Measurements from ENCODE around the gene MBD6. TPM values are rescaled to one million over a fixed set of nuclear protein-coding genes. Genes with fewer than 3 reads are reported as not detected.

The MBD6 gene
- total RNA-seq, 1 experiment from 2014 or later, result 66.8 TPM

DNA sequence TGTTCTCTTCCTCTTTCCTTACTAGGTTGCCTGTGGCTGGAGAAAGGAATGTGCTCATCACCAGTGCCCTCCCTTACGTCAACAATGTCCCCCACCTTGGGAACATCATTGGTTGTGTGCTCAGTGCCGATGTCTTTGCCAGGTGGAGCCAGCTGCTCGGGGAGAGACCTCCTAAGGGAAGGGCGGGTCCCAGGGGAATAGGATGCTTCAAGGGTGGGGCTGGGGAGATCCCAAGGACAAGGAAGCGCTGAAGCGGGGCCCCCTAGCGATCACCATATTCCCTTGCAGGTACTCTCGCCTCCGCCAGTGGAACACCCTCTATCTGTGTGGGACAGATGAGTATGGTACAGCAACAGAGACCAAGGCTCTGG is 24.5 kb upstream of the MBD6 start:
- Histone ChIP-seq H3K27me3 (ENCODE audit: insufficient read depth, low read length) (no peaks in the 10 kb centered on the region), H3K4me1 (ENCODE audit: insufficient read depth, low read length) (no peaks in the 10 kb centered on the region), H4K8ac (replicated peaks; ENCODE audit: insufficient read length, low read depth, low read length) (no peak overlapping the region), H2BK12ac (ENCODE audit: insufficient read length, low read depth, low read length) (no peak overlapping the region), H2BK5ac (ENCODE audit: insufficient read length, low read length) (no peak overlapping the region), H2AFZ (ENCODE audit: low read length) (no peak overlapping the region), H3K23ac (ENCODE audit: insufficient read length, low read depth, low read length) (no peak overlapping the region), H2BK15ac (ENCODE audit: low read depth, low read length) (no peak overlapping the region), H3K79me1 (ENCODE audit: insufficient read depth, low read depth, low read length, poor library complexity, severe bottlenecking) (no peaks in the 10 kb centered on the region), H4K20me1 (ENCODE audit: control insufficient read depth, insufficient read depth, insufficient read length) (no peaks in the 10 kb centered on the region), H4K91ac (ENCODE audit: insufficient read length, low read depth, low read length) (no peak overlapping the region), H4K5ac (ENCODE audit: insufficient read length, low read depth, low read length) (no peak overlapping the region), H2BK120ac (ENCODE audit: low read depth, low read length, poor library complexity, severe bottlenecking) (no peak overlapping the region), H3K9me3 (ENCODE audit: control insufficient read depth, low read depth, low read length) (no peaks in the 10 kb centered on the region), H3K23me2 (ENCODE audit: insufficient read length, low read depth, low read length, poor library complexity, severe bottlenecking) (no peaks in the 10 kb centered on the region), H3K79me2 (ENCODE audit: insufficient read depth, low read length) (no peaks in the 10 kb centered on the region), H3K27ac (ENCODE audit: insufficient read length, low read depth, low read length) (no peak overlapping the region), H3K4me2 (ENCODE audit: insufficient read depth, insufficient read length, low read length) (no peak overlapping the region), H3K14ac (ENCODE audit: insufficient read depth, low read length) (no peak overlapping the region), H3K4ac (ENCODE audit: low read depth, low read length) (no peak overlapping the region), H2BK20ac (ENCODE audit: low read depth, low read length, poor library complexity, severe bottlenecking) (no peak overlapping the region), H2AK5ac (ENCODE audit: insufficient read length, low read length) (no peak overlapping the region), H3K9ac (ENCODE audit: extremely low read depth, insufficient read length, low read length) (no peak overlapping the region), H3T11ph (ENCODE audit: low read length) (no peak overlapping the region), H3K56ac (ENCODE audit: insufficient read length, low read depth, low read length) (no peak overlapping the region), H3K18ac (ENCODE audit: insufficient read length, low read depth, low read length) (no peak overlapping the region)
- peak; percentile 51 for TF ChIP-seq CTCF (conservative IDR thresholded peaks at IDR 0.05)
- Mint-ChIP-seq H3K4me1 (peaks cover 0 to 2% of the 10 kb centered on the region in 2 experiments; a peak in 2 of 4 replicates), H3K36me3 (ENCODE audit: insufficient read depth in 1 of 3, low read depth in 3 of 3) (peaks cover 72 to 86% (median 77%) of the 10 kb centered on the region in 3 experiments), H3K27me3 (ENCODE audit: low read depth) (no peaks in the 10 kb centered on the region), H3K9me3 (peaks cover 0 to 3% of the 10 kb centered on the region in 2 experiments; a peak in 1 of 5 replicates), H3K4me3 (no peak overlapping the region), H3K27ac (peak overlapping the region in 2 of 3 experiments; percentile 13 to 67; a peak in 4 of 7 replicates)
- WGBS (ENCODE audit: extremely low coverage, insufficient read length, low lambda C conversion rate), result no CpG with 5 or more reads among the region's 9 CpGs
- DNase-seq, result peak; percentile 83

Data from H9 (cell line).